H9 (cell line): Measurements from ENCODE around the gene TRAP1. TPM values are rescaled to one million over a fixed set of nuclear protein-coding genes. Genes with fewer than 3 reads are reported as not detected.

ENCODE experiments used
- DNase-seq: peaks from one replicate; pipeline ENCODE4 v3.0.0-alpha.2; 2017
- H2AFZ ChIP-seq: one replicate; pipeline ENCODE4 v1.6.1; 2013; ENCODE audit warnings: mild to moderate bottlenecking, low read length, control low read depth, moderate library complexity
- H2AK5ac ChIP-seq: 2 replicates; pipeline ENCODE4 v1.6.1; 2013; ENCODE audit warnings: low read length, control low read depth, mixed read lengths; ENCODE audit not compliant: insufficient read length
- H2BK120ac ChIP-seq: one replicate; pipeline ENCODE4 v1.6.1; 2013; ENCODE audit warnings: low read depth, mild to moderate bottlenecking, low read length, control low read depth, inconsistent platforms; ENCODE audit not compliant: poor library complexity, severe bottlenecking
- H2BK12ac ChIP-seq: 2 replicates; pipeline ENCODE4 v1.6.1; 2013; ENCODE audit warnings: low read length, control low read depth, mixed read lengths, low read depth; ENCODE audit not compliant: insufficient read length
- H2BK15ac ChIP-seq: 2 replicates; pipeline ENCODE4 v1.6.1; 2013; ENCODE audit warnings: low read depth, low read length, control low read depth
- H2BK20ac ChIP-seq: one replicate; pipeline ENCODE4 v1.6.1; 2013; ENCODE audit warnings: low read depth, mild to moderate bottlenecking, low read length, control low read depth, inconsistent platforms; ENCODE audit not compliant: poor library complexity, severe bottlenecking
- H2BK5ac ChIP-seq: 2 replicates; pipeline ENCODE4 v1.6.1; 2013; ENCODE audit warnings: low read length, control low read depth, mixed read lengths; ENCODE audit not compliant: insufficient read length
- H3K14ac ChIP-seq: 2 replicates; pipeline ENCODE4 v1.6.1; 2013; ENCODE audit warnings: low read length, control low read depth; ENCODE audit not compliant: insufficient read depth
- H3K18ac ChIP-seq: 2 replicates; pipeline ENCODE4 v1.6.1; 2013; ENCODE audit warnings: low read depth, mild to moderate bottlenecking, mixed read lengths, low read length, control low read depth; ENCODE audit not compliant: insufficient read length
- H3K23ac ChIP-seq: 2 replicates; pipeline ENCODE4 v1.6.1; 2013; ENCODE audit warnings: low read length, control low read depth, mixed read lengths, low read depth; ENCODE audit not compliant: insufficient read length
- H3K23me2 ChIP-seq: 2 replicates; pipeline ENCODE4 v1.6.1; 2013; ENCODE audit warnings: low read depth, mild to moderate bottlenecking, mixed read lengths, low read length, control low read depth; ENCODE audit not compliant: insufficient read length, poor library complexity, severe bottlenecking
- H3K27ac ChIP-seq: 2 replicates; pipeline ENCODE4 v1.5.1; 2013; ENCODE audit warnings: low read length, control low read depth, mixed read lengths, low read depth; ENCODE audit not compliant: insufficient read length
- H3K27me3 ChIP-seq: 2 replicates; pipeline ENCODE4 v1.6.1; 2013; ENCODE audit warnings: low read length, control low read depth, inconsistent platforms; ENCODE audit not compliant: insufficient read depth
- H3K4ac ChIP-seq: 2 replicates; pipeline ENCODE4 v1.6.1; 2013; ENCODE audit warnings: low read depth, mild to moderate bottlenecking, control low read depth, inconsistent platforms, low read length, moderate library complexity
- H3K4me1 ChIP-seq: 2 replicates; pipeline ENCODE4 v1.6.1; 2013; ENCODE audit warnings: low read length, control low read depth, inconsistent platforms; ENCODE audit not compliant: insufficient read depth
- H3K4me2 ChIP-seq: 2 replicates; pipeline ENCODE4 v1.6.1; 2013; ENCODE audit warnings: low read length, control low read depth, mixed read lengths; ENCODE audit not compliant: insufficient read length, insufficient read depth
- H3K56ac ChIP-seq: 2 replicates; pipeline ENCODE4 v1.6.1; 2013; ENCODE audit warnings: low read depth, mild to moderate bottlenecking, mixed read lengths, low read length, control low read depth; ENCODE audit not compliant: insufficient read length
- H3K79me1 ChIP-seq: 2 replicates; pipeline ENCODE4 v1.6.1; 2013; ENCODE audit warnings: low read depth, mild to moderate bottlenecking, moderate library complexity, low read length, control low read depth, inconsistent platforms; ENCODE audit not compliant: insufficient read depth, poor library complexity, severe bottlenecking
- H3K79me2 ChIP-seq: 2 replicates; pipeline ENCODE4 v1.6.1; 2013; ENCODE audit warnings: low read length, control low read depth, inconsistent platforms; ENCODE audit not compliant: insufficient read depth
- H3K9ac ChIP-seq: 2 replicates; pipeline ENCODE4 v1.6.1; 2013; ENCODE audit warnings: low read length, control low read depth, mixed read lengths; ENCODE audit not compliant: insufficient read length; ENCODE audit errors: extremely low read depth
- H3K9me3 ChIP-seq: one replicate; pipeline ENCODE4 v1.6.1; 2013; ENCODE audit warnings: low read depth, low read length, inconsistent platforms; ENCODE audit not compliant: control insufficient read depth
- H3T11ph ChIP-seq: one replicate; pipeline ENCODE4 v1.6.1; 2013; ENCODE audit warnings: mild to moderate bottlenecking, low read length, control low read depth, inconsistent platforms
- H4K20me1 ChIP-seq: one replicate; pipeline ENCODE4 v1.6.1; 2013; ENCODE audit not compliant: control insufficient read depth, insufficient read length, insufficient read depth
- H4K5ac ChIP-seq: 2 replicates; pipeline ENCODE4 v1.6.1; 2013; ENCODE audit warnings: low read depth, mild to moderate bottlenecking, mixed read lengths, low read length, control low read depth; ENCODE audit not compliant: insufficient read length
- H4K8ac ChIP-seq: replicated peaks from 2 replicates; pipeline ENCODE4 v1.6.1; 2013; ENCODE audit warnings: low read length, control low read depth, mixed read lengths, low read depth; ENCODE audit not compliant: insufficient read length
- H4K91ac ChIP-seq: 2 replicates; pipeline ENCODE4 v1.6.1; 2013; ENCODE audit warnings: low read depth, mild to moderate bottlenecking, moderate library complexity, mixed read lengths, low read length, control low read depth; ENCODE audit not compliant: insufficient read length
- H3K27ac Mint-ChIP-seq, 3 experiments: 2 replicates in 2 of 3; 3 replicates in 1 of 3; pipeline ENCODE4 v1.8.0; 2020 to 2021; ENCODE audit warnings: mixed read lengths in 3 of 3, mild to moderate bottlenecking in 1 of 3, moderate library complexity in 1 of 3
- H3K27me3 Mint-ChIP-seq: 2 replicates; pipeline ENCODE4 v1.8.0; 2021; ENCODE audit warnings: low read depth, mild to moderate bottlenecking, moderate library complexity, mixed read lengths
- H3K36me3 Mint-ChIP-seq, 3 experiments: 2 replicates in 2 of 3; 3 replicates in 1 of 3; pipeline ENCODE4 v1.8.0; 2020 to 2021; ENCODE audit warnings: low read depth in 3 of 3, mixed read lengths in 3 of 3; ENCODE audit not compliant: insufficient read depth in 1 of 3
- H3K4me1 Mint-ChIP-seq, 2 experiments: 2 replicates each; pipeline ENCODE4 v1.8.0; 2020; ENCODE audit warnings: mixed read lengths in 2 of 2
- H3K4me3 Mint-ChIP-seq, 2 experiments: 2 replicates in 1 of 2; 3 replicates in 1 of 2; pipeline ENCODE4 v1.8.0; 2020 to 2021; ENCODE audit warnings: mild to moderate bottlenecking in 2 of 2, mixed read lengths in 2 of 2, moderate library complexity in 1 of 2
- H3K9me3 Mint-ChIP-seq, 2 experiments: 2 replicates in 1 of 2; 3 replicates in 1 of 2; pipeline ENCODE4 v1.8.0; 2020; ENCODE audit warnings: mild to moderate bottlenecking in 2 of 2, mixed read lengths in 2 of 2, moderate library complexity in 1 of 2
- CTCF ChIP-seq: fragments of 200-600 bp; sonication (generic); conservative IDR thresholded peaks from 3 replicates; pipeline ENCODE4 v1.8.0; 2021; ENCODE audit warnings: antibody characterized with exemption, mild to moderate bottlenecking
- WGBS: extraction: QIAGEN DNeasy Blood & Tissue Kit; methylation state at CpG from one replicate; pipeline ENCODE4 v1.1.7; 2013; ENCODE audit warnings: missing lambda C conversion rate, low lambda C conversion rate, mixed read lengths; ENCODE audit not compliant: insufficient read length; ENCODE audit errors: extremely low coverage; 5-methylcytosine and 5-hydroxymethylcytosine counted together
- total RNA-seq: library from RNA; stranded (reverse); gene quantifications from 2 replicates; pipeline ENCODE4 v1.2.1, GENCODE V29; 2021

The TRAP1 gene
- total RNA-seq, 1 experiment from 2014 or later, result 211 TPM

- no peak overlapping the region for H3K4me3 Mint-ChIP-seq
- H3K27ac ChIP-seq, result no peak overlapping the region
- DNase-seq, result no peak
- no peak overlapping the region for H2BK120ac ChIP-seq
- H2AK5ac ChIP-seq, result no peak overlapping the region
- H3K56ac ChIP-seq, result no peak overlapping the region
- no peak overlapping the region for H3K14ac ChIP-seq
- no peak overlapping the region for H4K5ac ChIP-seq
- H2AFZ ChIP-seq, result no peak overlapping the region
- no peaks in the 10 kb centered on the region for H4K20me1 ChIP-seq
- H2BK5ac ChIP-seq, result no peak overlapping the region
- no peak overlapping the region for H2BK20ac ChIP-seq
- H3K27me3 Mint-ChIP-seq, result no peaks in the 10 kb centered on the region; the same call in 1 of the 2 replicates
- H3T11ph ChIP-seq, result no peak overlapping the region
- H3K9ac ChIP-seq, result no peak overlapping the region
- H4K91ac ChIP-seq, result no peak overlapping the region
- no peak overlapping the region for H4K8ac ChIP-seq
- H3K18ac ChIP-seq, result no peak overlapping the region
- WGBS, result no CpG with 5 or more reads among the region's 31 CpGs
- H3K4me2 ChIP-seq, result no peak overlapping the region
- H3K27me3 ChIP-seq, result no peaks in the 10 kb centered on the region
- H3K9me3 Mint-ChIP-seq, result no peaks in the 10 kb centered on the region
- no peak overlapping the region for H3K4ac ChIP-seq
- no peak overlapping the region for H2BK15ac ChIP-seq
- H3K79me2 ChIP-seq, result no peaks in the 10 kb centered on the region
- H3K27ac Mint-ChIP-seq, result no peak overlapping the region
- no peak overlapping the region for H3K23ac ChIP-seq
- peaks cover 38 to 62% (median 61%) of the 10 kb centered on the region in 3 experiments for H3K36me3 Mint-ChIP-seq
- TF ChIP-seq CTCF, result no peak
- no peaks in the 10 kb centered on the region for H3K23me2 ChIP-seq
- H3K79me1 ChIP-seq, result no peaks in the 10 kb centered on the region
- no peaks in the 10 kb centered on the region for H3K9me3 ChIP-seq
- no peaks in the 10 kb centered on the region for H3K4me1 Mint-ChIP-seq
- H3K4me1 ChIP-seq, result no peaks in the 10 kb centered on the region
- no peak overlapping the region for H2BK12ac ChIP-seq
These were observed 11.3 kb upstream of the TRAP1 start for GRCh38 chr16:3728424-3729160.
